Liver (tissue), 3 donors: ENCODE results near the gene SRSF12.
A peak's percentile ranks its signal among the peaks of the same experiment; 100 is the strongest.

ENCODE experiments used
- EGR1 ChIP-seq, 2 donors: IDR thresholded peaks; 2 replicates each; pipeline ENCODE4 v1.6.1; 2016 to 2018; ENCODE audit warnings: antibody characterized with exemption in 2 of 2, low read depth in 2 of 2
- GABPA ChIP-seq, 2 donors: IDR thresholded peaks in 1 of 2; conservative IDR thresholded peaks in 1 of 2; 2 replicates each; pipeline ENCODE4 v1.6.1; 2016; ENCODE audit warnings: antibody characterized with exemption in 2 of 2, mild to moderate bottlenecking in 1 of 2, moderate library complexity in 1 of 2
- JUND ChIP-seq, 2 donors: IDR thresholded peaks; 2 replicates each; pipeline ENCODE4 v1.6.1; 2016; ENCODE audit warnings: antibody characterized with exemption in 2 of 2
- NR2F2 ChIP-seq: IDR thresholded peaks from 2 replicates; pipeline ENCODE4 v1.6.1; 2016; ENCODE audit warnings: antibody characterized with exemption
- RAD21 ChIP-seq, 2 donors: IDR thresholded peaks; 2 replicates each; pipeline ENCODE4 v1.6.1; 2016; ENCODE audit warnings: antibody characterized with exemption in 2 of 2, mild to moderate bottlenecking in 2 of 2
- SP1 ChIP-seq: IDR thresholded peaks from 2 replicates; pipeline ENCODE4 v1.6.1; 2018; ENCODE audit warnings: antibody characterized with exemption, mild to moderate bottlenecking
- TAF1 ChIP-seq: conservative IDR thresholded peaks from 2 replicates; pipeline ENCODE4 v1.6.1; 2016; ENCODE audit warnings: antibody characterized with exemption, mild to moderate bottlenecking
- YY1 ChIP-seq: IDR thresholded peaks from 2 replicates; pipeline ENCODE4 v1.6.1; 2016; ENCODE audit warnings: antibody characterized with exemption, mild to moderate bottlenecking
- TF ChIP-seq, protein P1 (sequence below): fragments of 150-350 bp; IDR thresholded peaks from 2 replicates; pipeline ENCODE4 v1.5.1; 2017; ENCODE audit warnings: improper control_type of control experiment, low read depth, low read length; ENCODE audit not compliant: missing input control
- TF ChIP-seq, protein P2 (sequence below): IDR thresholded peaks from 2 replicates; pipeline ENCODE4 v1.6.1; 2016; ENCODE audit warnings: antibody characterized with exemption
- TF ChIP-seq, protein P3 (sequence below): IDR thresholded peaks from 2 replicates; pipeline ENCODE4 v1.6.1; 2016; ENCODE audit warnings: antibody characterized with exemption
- TF ChIP-seq, protein P4 (sequence below): IDR thresholded peaks from 2 replicates; pipeline ENCODE4 v1.6.1; 2016; ENCODE audit warnings: antibody characterized with exemption, mild to moderate bottlenecking
- donor health status: healthy.
- donor health status: healthy.

DNA sequence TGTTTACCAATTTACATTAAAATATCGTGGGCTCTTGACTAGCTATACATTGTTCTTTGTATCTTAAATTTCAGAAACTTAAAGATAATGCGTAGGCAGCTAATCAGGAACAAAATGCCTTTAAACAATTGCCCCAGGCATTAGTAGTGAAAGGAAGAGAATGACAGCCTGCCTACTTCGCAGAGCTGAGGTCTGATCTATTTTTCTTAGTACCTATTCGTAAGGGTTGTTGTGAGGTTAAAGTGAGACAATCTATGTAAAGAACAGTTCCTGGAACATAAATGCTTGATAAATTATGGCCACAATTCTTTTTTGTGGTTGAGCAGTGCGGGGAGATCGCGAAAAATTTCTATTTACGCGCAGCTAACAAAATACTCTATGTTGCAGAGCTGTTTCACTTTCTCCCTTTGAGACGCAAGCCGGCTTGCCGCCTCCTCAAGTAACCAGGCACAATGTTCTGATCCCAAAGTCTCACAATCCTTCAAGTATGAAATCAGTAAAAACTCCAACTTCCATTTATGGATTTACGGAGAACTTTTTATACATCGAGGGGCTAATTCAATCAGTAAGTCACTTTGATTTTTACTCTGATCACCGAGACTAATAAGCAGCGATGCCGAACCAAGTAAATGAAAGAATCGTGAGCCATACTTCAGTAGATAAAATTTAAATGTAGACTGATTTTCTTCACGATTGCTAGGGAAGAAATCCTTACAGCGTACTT, 38.2 kb downstream of the SRSF12 start:
- TF ChIP-seq, protein P1, sequence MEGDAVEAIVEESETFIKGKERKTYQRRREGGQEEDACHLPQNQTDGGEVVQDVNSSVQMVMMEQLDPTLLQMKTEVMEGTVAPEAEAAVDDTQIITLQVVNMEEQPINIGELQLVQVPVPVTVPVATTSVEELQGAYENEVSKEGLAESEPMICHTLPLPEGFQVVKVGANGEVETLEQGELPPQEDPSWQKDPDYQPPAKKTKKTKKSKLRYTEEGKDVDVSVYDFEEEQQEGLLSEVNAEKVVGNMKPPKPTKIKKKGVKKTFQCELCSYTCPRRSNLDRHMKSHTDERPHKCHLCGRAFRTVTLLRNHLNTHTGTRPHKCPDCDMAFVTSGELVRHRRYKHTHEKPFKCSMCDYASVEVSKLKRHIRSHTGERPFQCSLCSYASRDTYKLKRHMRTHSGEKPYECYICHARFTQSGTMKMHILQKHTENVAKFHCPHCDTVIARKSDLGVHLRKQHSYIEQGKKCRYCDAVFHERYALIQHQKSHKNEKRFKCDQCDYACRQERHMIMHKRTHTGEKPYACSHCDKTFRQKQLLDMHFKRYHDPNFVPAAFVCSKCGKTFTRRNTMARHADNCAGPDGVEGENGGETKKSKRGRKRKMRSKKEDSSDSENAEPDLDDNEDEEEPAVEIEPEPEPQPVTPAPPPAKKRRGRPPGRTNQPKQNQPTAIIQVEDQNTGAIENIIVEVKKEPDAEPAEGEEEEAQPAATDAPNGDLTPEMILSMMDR = no peak
- TF ChIP-seq, protein P2, sequence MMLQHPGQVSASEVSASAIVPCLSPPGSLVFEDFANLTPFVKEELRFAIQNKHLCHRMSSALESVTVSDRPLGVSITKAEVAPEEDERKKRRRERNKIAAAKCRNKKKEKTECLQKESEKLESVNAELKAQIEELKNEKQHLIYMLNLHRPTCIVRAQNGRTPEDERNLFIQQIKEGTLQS = no peak
- TF ChIP-seq RAD21 (IDR thresholded peaks at IDR 0.05) (peak; percentile 10 to 13), SP1 (no peak), TAF1 (peak; percentile 57), NR2F2 (no peak), EGR1 (IDR thresholded peaks at IDR 0.05; ENCODE audit: low read depth in 2 of 2) (no peak), JUND (IDR thresholded peaks at IDR 0.05) (no peak), GABPA (IDR thresholded peaks at IDR 0.05 in 1 of 2, conservative IDR thresholded peaks at IDR 0.05 in 1 of 2) (no peak), YY1 (peak; percentile 55)
- TF ChIP-seq, protein P3, sequence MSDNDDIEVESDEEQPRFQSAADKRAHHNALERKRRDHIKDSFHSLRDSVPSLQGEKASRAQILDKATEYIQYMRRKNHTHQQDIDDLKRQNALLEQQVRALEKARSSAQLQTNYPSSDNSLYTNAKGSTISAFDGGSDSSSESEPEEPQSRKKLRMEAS = peak; percentile 8
- TF ChIP-seq, protein P4, sequence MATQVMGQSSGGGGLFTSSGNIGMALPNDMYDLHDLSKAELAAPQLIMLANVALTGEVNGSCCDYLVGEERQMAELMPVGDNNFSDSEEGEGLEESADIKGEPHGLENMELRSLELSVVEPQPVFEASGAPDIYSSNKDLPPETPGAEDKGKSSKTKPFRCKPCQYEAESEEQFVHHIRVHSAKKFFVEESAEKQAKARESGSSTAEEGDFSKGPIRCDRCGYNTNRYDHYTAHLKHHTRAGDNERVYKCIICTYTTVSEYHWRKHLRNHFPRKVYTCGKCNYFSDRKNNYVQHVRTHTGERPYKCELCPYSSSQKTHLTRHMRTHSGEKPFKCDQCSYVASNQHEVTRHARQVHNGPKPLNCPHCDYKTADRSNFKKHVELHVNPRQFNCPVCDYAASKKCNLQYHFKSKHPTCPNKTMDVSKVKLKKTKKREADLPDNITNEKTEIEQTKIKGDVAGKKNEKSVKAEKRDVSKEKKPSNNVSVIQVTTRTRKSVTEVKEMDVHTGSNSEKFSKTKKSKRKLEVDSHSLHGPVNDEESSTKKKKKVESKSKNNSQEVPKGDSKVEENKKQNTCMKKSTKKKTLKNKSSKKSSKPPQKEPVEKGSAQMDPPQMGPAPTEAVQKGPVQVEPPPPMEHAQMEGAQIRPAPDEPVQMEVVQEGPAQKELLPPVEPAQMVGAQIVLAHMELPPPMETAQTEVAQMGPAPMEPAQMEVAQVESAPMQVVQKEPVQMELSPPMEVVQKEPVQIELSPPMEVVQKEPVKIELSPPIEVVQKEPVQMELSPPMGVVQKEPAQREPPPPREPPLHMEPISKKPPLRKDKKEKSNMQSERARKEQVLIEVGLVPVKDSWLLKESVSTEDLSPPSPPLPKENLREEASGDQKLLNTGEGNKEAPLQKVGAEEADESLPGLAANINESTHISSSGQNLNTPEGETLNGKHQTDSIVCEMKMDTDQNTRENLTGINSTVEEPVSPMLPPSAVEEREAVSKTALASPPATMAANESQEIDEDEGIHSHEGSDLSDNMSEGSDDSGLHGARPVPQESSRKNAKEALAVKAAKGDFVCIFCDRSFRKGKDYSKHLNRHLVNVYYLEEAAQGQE = peak; percentile 72
